SK-N-SH (cell line): ENCODE results near the gene RAPGEF6.
"Not testable (repeated sequence)": the region's sequence is repeated elsewhere in the genome, so short reads cannot be mapped to it uniquely, and the experiment has no call there.

Source experiments
- POLR2AphosphoS5 ChIP-seq: IDR thresholded peaks from 2 replicates; pipeline ENCODE4 v1.6.1; 2012; ENCODE audit warnings: low read depth, low read length
- RFX5 ChIP-seq: IDR thresholded peaks from 2 replicates; pipeline ENCODE4 v1.6.1; 2012; ENCODE audit warnings: mild to moderate bottlenecking, improper control_type of control experiment, low read length
- SIN3A ChIP-seq: IDR thresholded peaks from 2 replicates; pipeline ENCODE4 v1.6.1; 2012; ENCODE audit warnings: low read depth, mild to moderate bottlenecking, low read length, moderate library complexity, borderline replicate concordance
- TEAD4 ChIP-seq: IDR thresholded peaks from 2 replicates; pipeline ENCODE4 v1.4.0; 2012; ENCODE audit warnings: mild to moderate bottlenecking, borderline replicate concordance; ENCODE audit not compliant: insufficient read depth
- YY1 ChIP-seq: IDR thresholded peaks from 2 replicates; pipeline ENCODE4 v1.4.0; 2012; ENCODE audit warnings: low read depth, mild to moderate bottlenecking
- TF ChIP-seq, protein P1 (sequence below): fragments of 200-600 bp; sonication (generic); IDR thresholded peaks from 2 replicates; pipeline ENCODE4 v1.6.1; 2017; ENCODE audit warnings: antibody characterized with exemption, mild to moderate bottlenecking, moderate library complexity
- TF ChIP-seq, protein P2 (sequence below): IDR thresholded peaks from 2 replicates; pipeline ENCODE4 v1.4.0; 2012; ENCODE audit warnings: low read depth
- TF ChIP-seq, protein P3 (sequence below): fragments of 150-350 bp; IDR thresholded peaks from 2 replicates; pipeline ENCODE4 v1.6.1; 2016; ENCODE audit warnings: mild to moderate bottlenecking, low read depth, low read length

DNA sequence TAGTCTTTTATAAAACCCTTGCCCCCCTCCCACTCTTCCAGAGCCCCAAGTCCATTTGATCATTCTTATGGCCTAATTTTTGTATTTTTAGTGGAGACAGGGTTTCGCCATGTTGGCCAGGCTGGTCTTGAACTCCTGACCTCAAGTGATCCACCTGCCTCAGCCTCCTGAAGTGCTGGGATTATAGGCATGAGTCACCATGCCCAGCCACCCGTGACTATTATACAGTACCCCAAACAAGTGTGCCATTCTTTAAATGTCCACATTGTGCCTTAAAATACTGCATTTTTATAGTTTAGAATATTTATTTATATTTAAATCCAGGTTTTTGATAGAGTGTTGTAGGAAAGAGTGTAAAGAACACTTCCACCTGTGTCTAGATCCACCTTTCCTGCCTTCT lies 254.8 kb downstream of the RAPGEF6 start:
- TF ChIP-seq, protein P1, sequence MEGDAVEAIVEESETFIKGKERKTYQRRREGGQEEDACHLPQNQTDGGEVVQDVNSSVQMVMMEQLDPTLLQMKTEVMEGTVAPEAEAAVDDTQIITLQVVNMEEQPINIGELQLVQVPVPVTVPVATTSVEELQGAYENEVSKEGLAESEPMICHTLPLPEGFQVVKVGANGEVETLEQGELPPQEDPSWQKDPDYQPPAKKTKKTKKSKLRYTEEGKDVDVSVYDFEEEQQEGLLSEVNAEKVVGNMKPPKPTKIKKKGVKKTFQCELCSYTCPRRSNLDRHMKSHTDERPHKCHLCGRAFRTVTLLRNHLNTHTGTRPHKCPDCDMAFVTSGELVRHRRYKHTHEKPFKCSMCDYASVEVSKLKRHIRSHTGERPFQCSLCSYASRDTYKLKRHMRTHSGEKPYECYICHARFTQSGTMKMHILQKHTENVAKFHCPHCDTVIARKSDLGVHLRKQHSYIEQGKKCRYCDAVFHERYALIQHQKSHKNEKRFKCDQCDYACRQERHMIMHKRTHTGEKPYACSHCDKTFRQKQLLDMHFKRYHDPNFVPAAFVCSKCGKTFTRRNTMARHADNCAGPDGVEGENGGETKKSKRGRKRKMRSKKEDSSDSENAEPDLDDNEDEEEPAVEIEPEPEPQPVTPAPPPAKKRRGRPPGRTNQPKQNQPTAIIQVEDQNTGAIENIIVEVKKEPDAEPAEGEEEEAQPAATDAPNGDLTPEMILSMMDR, result not testable (repeated sequence)
- TF ChIP-seq SIN3A, RFX5, YY1, POLR2AphosphoS5, TEAD4: not testable (repeated sequence)
- TF ChIP-seq, protein P2, sequence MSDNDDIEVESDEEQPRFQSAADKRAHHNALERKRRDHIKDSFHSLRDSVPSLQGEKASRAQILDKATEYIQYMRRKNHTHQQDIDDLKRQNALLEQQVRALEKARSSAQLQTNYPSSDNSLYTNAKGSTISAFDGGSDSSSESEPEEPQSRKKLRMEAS, result not testable (repeated sequence)
- TF ChIP-seq, protein P3, sequence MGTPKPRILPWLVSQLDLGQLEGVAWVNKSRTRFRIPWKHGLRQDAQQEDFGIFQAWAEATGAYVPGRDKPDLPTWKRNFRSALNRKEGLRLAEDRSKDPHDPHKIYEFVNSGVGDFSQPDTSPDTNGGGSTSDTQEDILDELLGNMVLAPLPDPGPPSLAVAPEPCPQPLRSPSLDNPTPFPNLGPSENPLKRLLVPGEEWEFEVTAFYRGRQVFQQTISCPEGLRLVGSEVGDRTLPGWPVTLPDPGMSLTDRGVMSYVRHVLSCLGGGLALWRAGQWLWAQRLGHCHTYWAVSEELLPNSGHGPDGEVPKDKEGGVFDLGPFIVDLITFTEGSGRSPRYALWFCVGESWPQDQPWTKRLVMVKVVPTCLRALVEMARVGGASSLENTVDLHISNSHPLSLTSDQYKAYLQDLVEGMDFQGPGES, result not testable (repeated sequence)
